ENCODE results near the gene IGFL3.
"Not testable (repeated sequence)": the region's sequence is repeated elsewhere in the genome, so short reads cannot be mapped to it uniquely, and the experiment has no call there.

The IGFL3 gene

GRCh38 chr19:46125447-46125846, 959 bp upstream of the IGFL3 start:
- no peak for DNase-seq (ENCODE audit: low read depth)

- no peak for DNase-seq (ENCODE audit: low read depth)
These were observed 6.4 kb downstream of the IGFL3 start for GRCh38 chr19:46118136-46118535.

- no peak for DNase-seq (ENCODE audit: low read depth)
These were observed 8.4 kb downstream of the IGFL3 start for GRCh38 chr19:46116121-46116520.

DNA sequence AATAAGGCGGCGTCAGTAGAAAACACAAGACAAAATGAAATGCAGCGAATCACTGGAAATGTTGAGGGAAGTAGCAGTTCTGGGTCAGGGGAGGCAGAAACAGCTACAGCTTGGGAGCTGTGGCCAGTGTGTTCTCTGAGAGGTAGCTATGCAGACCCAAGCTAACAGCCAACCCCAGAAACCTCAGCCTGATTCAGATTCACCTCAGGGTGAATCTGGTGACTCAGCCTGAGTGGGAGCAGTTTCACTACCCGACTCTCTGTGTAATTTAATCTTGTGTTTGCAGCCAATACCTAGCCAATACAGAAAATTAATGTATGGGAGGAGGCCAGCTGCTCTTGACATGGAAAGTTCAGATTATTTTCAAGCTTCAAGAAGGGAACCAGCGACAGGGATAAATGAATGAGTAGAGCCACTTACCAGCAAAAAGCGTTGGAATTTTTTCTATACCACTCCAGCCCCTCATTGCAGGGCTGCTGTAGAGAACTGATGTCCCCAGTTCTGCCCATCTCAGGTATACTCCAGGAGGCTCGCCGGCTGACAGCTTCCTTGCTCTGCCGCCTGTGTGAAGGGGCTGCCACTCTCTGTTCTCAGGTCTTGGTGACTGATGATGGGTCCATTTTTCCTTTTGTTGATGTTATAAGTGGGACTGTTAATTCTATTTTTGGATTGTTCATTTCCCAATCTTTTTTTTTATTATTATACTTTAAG, 8.9 kb downstream of the IGFL3 start:
- DNase-seq (ENCODE audit: low read depth): no peak

- DNase-seq (ENCODE audit: low read depth): no peak
These were observed 10.8 kb downstream of the IGFL3 start for GRCh38 chr19:46113726-46114125.

DNA sequence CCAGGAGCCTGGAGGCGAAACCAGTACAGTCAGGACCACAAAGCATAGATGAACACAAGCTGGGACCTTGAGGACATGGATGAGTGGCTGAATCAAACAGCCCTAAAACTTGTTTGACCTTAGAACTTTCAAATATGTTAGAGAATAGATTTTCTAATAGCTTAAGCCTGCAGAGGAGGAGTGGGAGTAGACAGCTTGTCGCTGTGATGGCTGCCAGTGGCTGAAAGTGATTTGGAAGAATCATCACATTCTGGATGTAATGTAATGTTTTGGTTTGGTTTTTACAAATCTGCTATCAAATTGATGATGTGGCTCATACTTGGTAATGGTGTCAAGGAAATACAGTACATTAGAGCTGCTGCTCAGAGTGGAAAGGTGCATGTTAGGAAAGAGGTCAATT, 12.0 kb downstream of the IGFL3 start:
- DNase-seq (ENCODE audit: low read depth): no peak

GRCh38 chr19:46111376-46111775, 13.1 kb downstream of the IGFL3 start:
- no peak for DNase-seq (ENCODE audit: low read depth)

DNA sequence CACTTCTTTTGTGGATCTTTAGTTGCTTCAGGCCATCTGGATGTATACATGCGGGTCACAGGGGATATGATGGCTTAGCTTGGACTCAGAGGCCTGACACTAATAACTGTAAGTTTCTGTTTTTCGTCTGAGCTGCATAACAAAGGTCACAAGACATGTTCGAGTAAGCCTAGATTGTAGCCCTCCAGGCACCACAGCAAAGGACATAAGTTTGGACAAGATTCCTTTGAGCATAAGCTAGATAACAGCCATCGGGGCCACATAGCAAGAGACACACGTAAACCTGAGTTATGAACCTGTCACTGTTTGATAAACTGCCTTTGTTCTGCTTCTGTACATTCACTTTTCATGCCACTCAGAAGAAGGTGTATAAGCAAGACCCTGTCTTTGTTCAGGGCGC, 14.6 kb downstream of the IGFL3 start:
- DNase-seq (ENCODE audit: low read depth): no peak

DNA sequence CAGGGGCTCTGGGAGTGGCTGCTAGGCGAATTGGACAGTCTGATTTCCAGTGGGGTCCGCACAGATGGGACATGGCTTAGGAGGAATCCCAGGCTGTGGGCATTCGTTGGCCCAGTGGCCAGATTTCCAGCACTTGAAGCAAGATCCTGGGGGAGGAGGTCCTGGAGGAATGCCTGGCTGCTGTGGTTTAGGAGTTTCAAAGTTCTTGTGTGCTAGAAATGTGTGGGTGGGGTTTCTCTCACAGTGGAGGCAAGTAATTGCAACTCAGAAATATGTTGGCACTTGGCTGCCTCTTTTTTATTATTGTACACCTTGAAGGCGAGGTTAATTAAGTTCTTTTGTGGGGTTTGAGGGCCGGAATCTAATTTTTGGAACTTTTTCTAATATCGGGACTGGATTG, 17.1 kb downstream of the IGFL3 start:
- DNase-seq (ENCODE audit: low read depth): no peak

DNA sequence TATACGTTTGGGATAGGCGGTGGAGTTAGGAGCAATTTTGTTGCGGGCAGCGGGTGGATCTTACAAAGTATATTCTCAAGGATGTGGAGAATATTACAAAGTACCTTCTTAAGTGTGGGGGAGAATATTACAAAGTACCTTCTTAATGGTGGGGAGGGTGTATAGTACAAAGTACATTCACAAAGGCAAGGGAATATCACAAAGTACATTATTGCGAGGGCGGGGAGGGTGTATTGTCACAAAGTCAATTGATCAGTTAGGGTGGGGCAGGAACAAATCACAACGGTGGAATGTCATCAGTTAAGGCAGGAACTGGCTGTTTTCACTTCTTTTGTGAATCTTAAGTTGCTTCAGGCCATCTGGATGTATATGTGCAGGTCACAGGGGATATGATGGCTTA, 22.2 kb downstream of the IGFL3 start:
- not testable (repeated sequence) for DNase-seq (ENCODE audit: low read depth)

DNA sequence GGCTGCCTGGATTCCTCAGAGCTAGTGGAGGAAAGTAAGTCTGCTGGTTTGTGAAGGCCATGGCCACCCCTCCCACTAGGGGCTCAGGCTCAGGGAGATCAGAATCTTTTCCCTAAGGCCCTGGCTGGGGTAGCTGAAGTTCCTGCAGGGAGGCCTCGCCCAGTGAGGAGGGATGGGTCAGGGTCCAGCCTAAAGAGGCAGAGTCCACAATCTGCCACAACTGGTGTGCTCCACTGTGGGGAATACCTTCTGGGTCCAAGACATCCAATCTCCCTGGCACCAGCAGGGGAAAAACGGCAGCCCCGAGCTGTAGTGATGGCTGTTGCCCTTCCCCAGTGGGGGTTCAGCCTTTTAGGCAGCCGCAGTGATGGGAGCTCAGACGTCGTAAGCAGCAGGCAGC, 23.2 kb downstream of the IGFL3 start:
- no peak for DNase-seq (ENCODE audit: low read depth)

- no peak for DNase-seq (ENCODE audit: low read depth)
These were observed 24.1 kb downstream of the IGFL3 start for GRCh38 chr19:46100344-46100743.

DNA sequence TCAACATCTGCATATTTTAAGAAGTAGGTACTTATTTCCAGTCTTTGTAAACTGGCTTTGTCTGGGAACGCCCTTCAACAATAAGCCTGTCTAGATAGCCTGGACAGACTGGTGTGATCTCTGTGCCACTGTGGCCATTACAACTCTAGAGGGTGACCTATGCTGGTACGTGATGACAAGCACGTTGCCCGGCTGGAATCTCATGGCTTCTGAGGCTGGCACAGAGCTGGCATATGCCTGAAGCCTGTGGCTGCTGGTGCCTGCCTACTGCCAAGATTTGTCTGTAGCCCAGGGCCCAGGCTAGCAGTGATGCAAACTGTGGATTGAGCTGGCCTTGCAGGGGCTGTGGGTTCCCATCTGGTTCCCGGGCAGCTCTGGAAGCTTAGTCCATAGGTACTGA, 34.0 kb downstream of the IGFL3 start:
- DNase-seq (ENCODE audit: low read depth): no peak

DNA sequence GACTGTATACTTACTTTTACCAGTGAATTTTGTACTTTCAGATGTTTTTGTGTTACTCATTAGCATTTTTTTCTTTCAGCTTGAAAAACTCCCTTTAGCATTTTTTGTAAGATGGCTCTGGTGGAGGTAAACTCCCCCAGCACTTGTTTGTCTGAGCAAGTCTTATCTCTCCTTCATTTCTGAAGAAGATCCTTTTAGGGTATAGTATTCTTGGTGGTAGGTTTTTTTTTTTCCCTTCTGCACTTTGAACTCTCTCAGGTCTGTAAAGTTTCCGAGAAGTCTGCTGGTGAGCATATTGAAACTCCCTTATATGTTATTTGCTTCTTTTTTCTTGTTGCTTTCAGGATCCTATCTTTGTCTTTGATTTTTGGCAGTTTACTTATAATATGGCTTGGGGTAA, 35.1 kb downstream of the IGFL3 start:
- DNase-seq (ENCODE audit: low read depth): no peak

GRCh38 chr19:46088101-46088500, 36.4 kb downstream of the IGFL3 start:
- no peak for DNase-seq (ENCODE audit: low read depth)

- no peak for DNase-seq (ENCODE audit: low read depth)
These were observed 38.6 kb downstream of the IGFL3 start for GRCh38 chr19:46085888-46086287.

DNA sequence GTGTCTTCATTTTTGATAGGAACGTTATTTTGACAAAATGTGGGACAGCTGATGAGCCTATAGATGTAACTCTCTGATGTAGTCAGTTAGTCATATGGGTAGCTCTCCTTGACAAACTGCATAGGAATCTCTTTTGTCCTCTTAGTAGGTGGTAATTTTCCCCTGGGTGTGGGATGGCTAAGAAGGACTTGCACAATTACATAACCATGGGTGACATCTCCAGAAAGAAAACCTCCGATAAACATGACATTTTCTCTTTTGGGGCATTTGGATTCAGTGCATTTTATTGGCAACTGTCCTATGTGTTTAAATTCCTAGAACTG, 41.8 kb downstream of the IGFL3 start:
- no peak for DNase-seq (ENCODE audit: low read depth)

GRCh38 chr19:46081928-46082727, 42.4 kb downstream of the IGFL3 start:
- no peak for DNase-seq (ENCODE audit: low read depth)

GRCh38 chr19:46080561-46080960, 43.9 kb downstream of the IGFL3 start:
- no peak for DNase-seq (ENCODE audit: low read depth)

DNA sequence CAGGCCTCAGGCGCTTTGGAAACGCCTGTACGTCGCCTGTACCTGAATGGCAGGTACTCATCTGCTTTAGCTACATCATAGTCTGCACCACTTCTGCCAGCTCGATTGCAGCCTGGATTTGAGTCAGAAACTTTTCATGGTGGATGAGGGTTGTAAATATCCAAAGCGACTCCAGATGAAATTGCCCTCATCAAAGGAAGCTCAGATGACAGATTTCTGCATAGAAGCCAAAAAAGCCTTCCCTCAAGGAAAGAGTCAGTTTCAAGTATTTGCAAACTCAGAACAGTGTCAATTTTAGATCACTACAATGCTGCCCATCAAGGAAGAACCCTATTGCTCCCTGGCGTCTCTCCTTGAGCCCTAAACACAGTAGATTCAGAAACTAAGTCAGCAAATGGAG, 44.9 kb downstream of the IGFL3 start:
- DNase-seq (ENCODE audit: low read depth): no peak

DNA sequence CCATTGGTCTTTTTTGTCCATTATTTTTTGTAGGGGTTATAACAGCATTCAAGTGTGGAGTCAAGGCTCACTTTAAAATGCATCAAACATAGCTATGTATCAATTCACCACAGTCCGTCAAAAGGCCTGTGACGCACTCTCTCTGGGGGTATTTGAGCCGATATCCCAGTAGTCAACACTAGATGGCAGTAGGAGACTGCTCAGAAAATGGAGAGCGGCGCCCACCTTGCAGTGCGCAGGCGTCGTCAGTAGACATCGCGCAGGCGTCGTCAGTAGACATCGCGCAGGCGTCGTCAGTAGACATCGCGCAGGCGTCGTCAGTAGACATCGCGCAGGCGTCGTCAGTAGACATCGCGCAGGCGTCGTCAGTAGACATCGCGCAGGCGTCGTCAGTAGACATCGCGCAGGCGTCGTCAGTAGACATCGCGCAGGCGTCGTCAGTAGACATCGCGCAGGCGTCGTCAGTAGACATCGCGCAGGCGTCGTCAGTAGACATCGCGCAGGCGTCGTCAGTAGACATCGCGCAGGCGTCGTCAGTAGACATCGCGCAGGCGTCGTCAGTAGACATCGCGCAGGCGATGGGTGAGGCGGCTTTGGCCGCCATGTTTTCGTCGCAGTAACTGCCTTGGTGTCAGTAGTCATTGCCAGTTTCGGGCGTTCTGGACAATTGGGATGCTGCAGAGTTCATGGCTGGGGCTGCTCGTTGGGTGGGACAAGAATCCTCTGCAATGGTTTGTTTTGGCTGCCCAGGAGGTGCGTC, 45.7 kb downstream of the IGFL3 start:
- not testable (repeated sequence) for DNase-seq (ENCODE audit: low read depth)

- no peak for DNase-seq (ENCODE audit: low read depth)
These were observed 46.7 kb downstream of the IGFL3 start for GRCh38 chr19:46077815-46078167.

Measured in stimulated activated CD8-positive, alpha-beta memory T cell treated with anti-CD3 and anti-CD28 coated beads, Interleukin-15, amount 100 ng/mL, for 1 hour (primary cell).